CD8-positive, alpha-beta memory T cell (primary cell): ENCODE measurements around the gene MT1E. TPM values are rescaled to one million over a fixed set of nuclear protein-coding genes. Genes with fewer than 3 reads are reported as not detected.

Experiments
- CTCF ChIA-PET: fragments of 350-600 bp; sonication (Branson Sonifier 250); formaldehyde crosslinking; loops from one replicate; lab custom pipeline; 2021; ENCODE audit warnings: antibody characterized with exemption; lab: Charles Lee
- POLR2A ChIA-PET: fragments of 350-600 bp; sonication (Branson Sonifier 250); formaldehyde crosslinking; loops from one replicate; lab custom pipeline; 2021; ENCODE audit warnings: antibody characterized with exemption; lab: Charles Lee
- DNase-seq, 5 donors: peaks; one replicate each; pipeline versions ENCODE4 v3.0.0 to v3.0.0-alpha.2; 2020 to 2022; ENCODE audit warnings: mixed read lengths in 1 of 5
- H3K27ac ChIP-seq: one replicate; pipeline ENCODE4 v1.7.0; 2013; ENCODE audit warnings: low read depth, mild to moderate bottlenecking, low read length, moderate library complexity
- H3K27me3 ChIP-seq: 2 replicates; pipeline ENCODE4 v1.7.0; 2013; ENCODE audit warnings: low read length, mild to moderate bottlenecking; ENCODE audit not compliant: insufficient read depth, poor library complexity, severe bottlenecking
- H3K36me3 ChIP-seq: 2 replicates; pipeline ENCODE4 v1.7.0; 2013; ENCODE audit warnings: mild to moderate bottlenecking, low read length, moderate library complexity; ENCODE audit not compliant: insufficient read depth
- H3K4me1 ChIP-seq: 2 replicates; pipeline ENCODE4 v1.7.0; 2013; ENCODE audit warnings: mild to moderate bottlenecking, low read length, moderate library complexity; ENCODE audit not compliant: insufficient read depth
- H3K4me3 ChIP-seq: 2 replicates; pipeline ENCODE4 v1.7.0; 2013; ENCODE audit warnings: mild to moderate bottlenecking, low read length
- H3K9me3 ChIP-seq: 2 replicates; pipeline ENCODE4 v1.7.0; 2013; ENCODE audit warnings: mild to moderate bottlenecking, low read length
- H3K27ac Mint-ChIP-seq, 8 donors: one replicate each; pipeline ENCODE4 v1.8.0; 2020 to 2021; ENCODE audit warnings: mixed read lengths in 8 of 8, mild to moderate bottlenecking in 6 of 8, inconsistent platforms in 3 of 8, moderate library complexity in 3 of 8
- H3K27me3 Mint-ChIP-seq, 2 donors: one replicate each; pipeline ENCODE4 v1.8.0; 2020 to 2021; ENCODE audit warnings: mixed read lengths in 2 of 2, mild to moderate bottlenecking in 1 of 2, moderate library complexity in 1 of 2
- H3K36me3 Mint-ChIP-seq, 3 donors: one replicate each; pipeline ENCODE4 v1.8.0; 2020 to 2021; ENCODE audit warnings: mixed read lengths in 3 of 3, inconsistent platforms in 1 of 3, mild to moderate bottlenecking in 1 of 3
- H3K4me1 Mint-ChIP-seq, 3 donors: one replicate each; pipeline ENCODE4 v1.8.0; 2020 to 2021; ENCODE audit warnings: mixed read lengths in 3 of 3, inconsistent platforms in 1 of 3, mild to moderate bottlenecking in 1 of 3
- H3K4me3 Mint-ChIP-seq, 7 donors: one replicate each; pipeline ENCODE4 v1.8.0; 2020 to 2021; ENCODE audit warnings: mixed read lengths in 7 of 7, mild to moderate bottlenecking in 6 of 7, moderate library complexity in 4 of 7, inconsistent platforms in 2 of 7
- H3K9me3 Mint-ChIP-seq, 5 donors: one replicate each; pipeline ENCODE4 v1.8.0; 2020 to 2022; ENCODE audit warnings: mixed read lengths in 5 of 5, mild to moderate bottlenecking in 3 of 5, moderate library complexity in 2 of 5, inconsistent platforms in 1 of 5
- polyA plus RNA-seq: library from polyadenylated mRNA; unstranded; fragments of 300-500 nt; fragmentation: Illumina TruSeq; gene quantifications from one replicate; pipeline ENCODE4 v1.2.3, GENCODE V29; 2021
- total RNA-seq, 2 experiments: library from RNA; stranded (reverse); gene quantifications; one replicate each; pipeline ENCODE4 v1.2.3, GENCODE V29; 2021

The MT1E gene
- total and polyA plus RNA-seq, 3 experiments from 2014 or later = 40.4 to 163 (median 153) TPM

- peak overlapping the region; percentile 27 to 98 (median 92) for H3K27ac Mint-ChIP-seq
- ChIA-PET POLR2A (interaction anchor here (1.3 to 1.8 kb wide), 2 partner anchors 75 to 101 kb away, joined by 3 to 6 read pairs; partner anchors contain the start of gene MT1X), CTCF (interaction anchor here (1.7 to 6.5 kb wide), 4 partner anchors 18 to 94 kb away, joined by 4 to 29 read pairs (median 8); partner anchors contain the start of gene MT1E)
- H3K27ac ChIP-seq = peak overlapping the region; percentile 64
- peaks cover 39% of the 10 kb centered on the region for H3K4me1 ChIP-seq
- peak overlapping the region; percentile 98 for H3K4me3 ChIP-seq
- no peaks in the 10 kb centered on the region for H3K27me3 ChIP-seq
- DNase-seq = no peak
- peaks cover 0 to 8% (median 0%) of the 10 kb centered on the region in 3 donors for H3K36me3 Mint-ChIP-seq
- H3K9me3 Mint-ChIP-seq = no peaks in the 10 kb centered on the region
- peak overlapping the region; percentile 76 to 98 (median 95) for H3K4me3 Mint-ChIP-seq
- H3K27me3 Mint-ChIP-seq = peaks cover 0 to 2% of the 10 kb centered on the region in 2 donors
- H3K9me3 ChIP-seq = no peaks in the 10 kb centered on the region
- no peaks in the 10 kb centered on the region for H3K36me3 ChIP-seq
- peaks cover 46 to 51% (median 48%) of the 10 kb centered on the region in 3 donors for H3K4me1 Mint-ChIP-seq
These were observed 17.9 kb upstream of the MT1E start for GRCh38 chr16:56607675-56608042.

GRCh38 chr16:56608043-56608875 is 17.3 kb upstream of the MT1E start, which contains the start of gene MT2A:
Gene MT2A (plus strand): TSS chr16:56608584. CDS start chr16:56608656, 72 bp downstream.
- H3K9me3 ChIP-seq = no peaks in the 10 kb centered on the region
- H3K27ac Mint-ChIP-seq = peak within 1 kb of the TSS; percentile 82 to 98 (median 96)
- no peaks in the 10 kb centered on the region for H3K9me3 Mint-ChIP-seq
- H3K4me3 Mint-ChIP-seq = peak within 1 kb of the TSS; percentile 89 to 99 (median 95)
- peak within 1 kb of the TSS; percentile 98 for H3K4me3 ChIP-seq
- DNase-seq = peak; percentile 78 to 92 (median 83)
- CTCF ChIA-PET = interaction anchor here (1.0 to 6.5 kb wide), 5 partner anchors 32 to 261 kb away, joined by 3 to 29 read pairs (median 5); no protein-coding TSS in a partner anchor
- H3K4me1 ChIP-seq = peaks cover 39% of the 10 kb centered on the region
- no peaks in the 10 kb centered on the region for H3K27me3 ChIP-seq
- peaks cover 0 to 2% of the 10 kb centered on the region in 2 donors for H3K27me3 Mint-ChIP-seq
- peaks cover 46 to 51% (median 48%) of the 10 kb centered on the region in 3 donors for H3K4me1 Mint-ChIP-seq
- POLR2A ChIA-PET = interaction anchor here (0.6 to 1.8 kb wide), 7 partner anchors 9 to 100 kb away, joined by 3 to 6 read pairs (median 4); partner anchors contain the start of genes MT1E and MT1X
- peaks cover 0 to 8% (median 0%) of the 10 kb centered on the region in 3 donors for H3K36me3 Mint-ChIP-seq
- no peaks in the 10 kb centered on the region for H3K36me3 ChIP-seq
- H3K27ac ChIP-seq = peak within 1 kb of the TSS; percentile 64

- Histone ChIP-seq H3K27ac (peak overlapping the region; percentile 52), H3K9me3 (no peaks in the 10 kb centered on the region), H3K4me3 (peak overlapping the region; percentile 98), H3K36me3 (no peaks in the 10 kb centered on the region), H3K27me3 (no peaks in the 10 kb centered on the region), H3K4me1 (peaks cover 39% of the 10 kb centered on the region)
- Mint-ChIP-seq H3K27ac (peak overlapping the region; percentile 82 to 98 (median 96)), H3K9me3 (no peaks in the 10 kb centered on the region), H3K27me3 (no peaks in the 10 kb centered on the region), H3K36me3 (peaks cover 0 to 8% (median 0%) of the 10 kb centered on the region in 3 donors), H3K4me3 (peak overlapping the region; percentile 89 to 99 (median 95)), H3K4me1 (peaks cover 46 to 51% (median 48%) of the 10 kb centered on the region in 3 donors)
- DNase-seq = peak in 1 of 5 donors; percentile 49
- CTCF ChIA-PET = interaction anchor here (0.8 to 6.5 kb wide), 7 partner anchors 8 to 260 kb away, joined by 3 to 29 read pairs (median 5); no protein-coding TSS in a partner anchor
- POLR2A ChIA-PET = interaction anchor here (0.6 to 1.6 kb wide), 7 partner anchors 8 to 99 kb away, joined by 3 to 5 read pairs (median 4); partner anchors contain the start of gene MT1E
These were observed 16.6 kb upstream of the MT1E start for GRCh38 chr16:56608876-56609462.

DNA sequence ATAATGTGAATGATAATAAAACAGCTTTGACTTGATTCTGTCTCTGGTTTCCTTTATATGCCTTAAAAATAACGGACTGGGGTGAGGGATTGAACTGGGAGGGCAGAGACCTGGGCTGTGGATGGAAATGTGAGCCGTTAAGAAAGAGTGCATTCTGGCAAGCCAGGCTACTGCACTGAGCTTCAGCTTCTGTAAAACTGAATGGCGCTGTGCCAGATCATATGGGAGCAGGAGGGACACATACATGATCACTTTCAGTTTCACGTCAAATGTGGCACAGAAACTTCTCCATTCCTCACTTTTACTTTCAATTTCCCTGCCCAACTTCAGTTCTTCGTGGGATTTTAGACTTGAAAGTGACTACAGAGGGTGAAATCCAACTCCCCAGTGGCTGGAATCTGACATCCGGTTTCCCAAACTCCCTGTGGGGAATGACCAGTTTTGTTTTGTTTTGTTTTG is 16.1 kb upstream of the MT1E start:
- H3K27me3 Mint-ChIP-seq = no peaks in the 10 kb centered on the region
- H3K4me1 Mint-ChIP-seq = peaks cover 46 to 51% (median 48%) of the 10 kb centered on the region in 3 donors
- DNase-seq = peak; percentile 45 to 86 (median 78)
- Histone ChIP-seq H3K27ac (peak overlapping the region; percentile 52), H3K36me3 (no peaks in the 10 kb centered on the region), H3K9me3 (no peaks in the 10 kb centered on the region), H3K27me3 (no peaks in the 10 kb centered on the region), H3K4me1 (peaks cover 39% of the 10 kb centered on the region), H3K4me3 (peak overlapping the region; percentile 98)
- ChIA-PET POLR2A (interaction anchor here (1.2 to 1.6 kb wide), 2 partner anchors 14 to 34 kb away, joined by 3 to 5 read pairs; no protein-coding TSS in a partner anchor), CTCF (interaction anchor here (0.8 to 6.5 kb wide), 4 partner anchors 8 to 92 kb away, joined by 3 to 29 read pairs (median 11); no protein-coding TSS in a partner anchor)
- peak overlapping the region; percentile 82 to 98 (median 96) for H3K27ac Mint-ChIP-seq
- H3K36me3 Mint-ChIP-seq = peaks cover 0 to 8% (median 0%) of the 10 kb centered on the region in 3 donors
- H3K4me3 Mint-ChIP-seq = peak overlapping the region; percentile 89 to 99 (median 95)
- H3K9me3 Mint-ChIP-seq = no peaks in the 10 kb centered on the region

GRCh38 chr16:56610017-56610608 is 15.5 kb upstream of the MT1E start:
- Histone ChIP-seq H3K4me3 (peak overlapping the region; percentile 98), H3K27ac (peak overlapping the region; percentile 52), H3K9me3 (no peaks in the 10 kb centered on the region), H3K36me3 (no peaks in the 10 kb centered on the region), H3K4me1 (peaks cover 39% of the 10 kb centered on the region), H3K27me3 (no peaks in the 10 kb centered on the region)
- ChIA-PET POLR2A (interaction anchor here (1.2 to 1.5 kb wide), 2 partner anchors 13 to 33 kb away, joined by 3 to 5 read pairs; no protein-coding TSS in a partner anchor), CTCF (interaction anchor here (0.8 to 6.5 kb wide), 8 partner anchors 9 to 92 kb away, joined by 3 to 29 read pairs (median 5); no protein-coding TSS in a partner anchor)
- peak overlapping the region; percentile 82 to 98 (median 96) for H3K27ac Mint-ChIP-seq
- peak overlapping the region; percentile 89 to 99 (median 95) for H3K4me3 Mint-ChIP-seq
- no peaks in the 10 kb centered on the region for H3K9me3 Mint-ChIP-seq
- peaks cover 0 to 8% (median 0%) of the 10 kb centered on the region in 3 donors for H3K36me3 Mint-ChIP-seq
- H3K4me1 Mint-ChIP-seq = peaks cover 46 to 51% (median 48%) of the 10 kb centered on the region in 3 donors
- H3K27me3 Mint-ChIP-seq = no peaks in the 10 kb centered on the region
- peak; percentile 46 to 78 (median 75) for DNase-seq

DNA sequence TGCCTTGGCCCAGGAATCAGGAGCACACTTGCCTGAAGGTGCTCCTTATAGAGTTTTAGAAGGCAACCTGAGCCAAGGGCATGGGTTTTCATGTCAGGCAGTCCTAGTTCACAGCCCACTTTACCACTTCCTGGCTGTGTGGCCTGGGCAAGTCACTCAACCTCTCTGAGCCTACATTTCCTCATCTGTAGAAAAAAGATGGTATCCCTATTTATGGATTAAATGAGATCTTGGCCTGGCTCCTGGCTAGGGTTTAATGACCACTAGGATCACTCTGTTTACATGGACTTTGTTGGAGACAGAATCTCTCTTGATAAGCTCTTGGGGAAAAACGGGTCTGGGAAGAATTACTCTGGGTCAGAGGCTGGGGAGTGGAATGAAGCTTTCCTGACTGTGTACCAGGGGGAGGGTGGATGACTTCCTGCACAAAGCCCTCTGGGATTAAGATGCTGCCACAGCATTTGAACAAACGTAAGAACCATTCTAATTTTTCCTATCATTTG is 14.9 kb upstream of the MT1E start:
- Histone ChIP-seq H3K36me3 (no peaks in the 10 kb centered on the region), H3K4me3 (no peak overlapping the region), H3K4me1 (peaks cover 39% of the 10 kb centered on the region), H3K9me3 (no peaks in the 10 kb centered on the region), H3K27me3 (no peaks in the 10 kb centered on the region), H3K27ac (peak overlapping the region; percentile 52)
- no peaks in the 10 kb centered on the region for H3K27me3 Mint-ChIP-seq
- peaks cover 46 to 51% (median 48%) of the 10 kb centered on the region in 3 donors for H3K4me1 Mint-ChIP-seq
- peak overlapping the region; percentile 86 to 99 (median 95) for H3K4me3 Mint-ChIP-seq
- ChIA-PET CTCF (interaction anchor here (0.9 to 4.5 kb wide), 7 partner anchors 10 to 91 kb away, joined by 3 to 18 read pairs (median 6); no protein-coding TSS in a partner anchor), POLR2A (interaction anchor here (1.2 to 1.5 kb wide), 2 partner anchors 13 to 33 kb away, joined by 3 to 5 read pairs; no protein-coding TSS in a partner anchor)
- H3K9me3 Mint-ChIP-seq = no peaks in the 10 kb centered on the region
- peak in 1 of 5 donors; percentile 19 for DNase-seq
- peak overlapping the region; percentile 82 to 98 (median 96) for H3K27ac Mint-ChIP-seq
- peaks cover 0 to 8% (median 0%) of the 10 kb centered on the region in 3 donors for H3K36me3 Mint-ChIP-seq
